ENCODE results near the gene NEK1. TPM values are rescaled to one million over a fixed set of nuclear protein-coding genes. Genes with fewer than 3 reads are reported as not detected.
A peak's percentile ranks its signal among the peaks of the same experiment; 100 is the strongest.

Gene NEK1
- total RNA-seq, 1 donor from 2014 or later = 14.7 TPM

DNA sequence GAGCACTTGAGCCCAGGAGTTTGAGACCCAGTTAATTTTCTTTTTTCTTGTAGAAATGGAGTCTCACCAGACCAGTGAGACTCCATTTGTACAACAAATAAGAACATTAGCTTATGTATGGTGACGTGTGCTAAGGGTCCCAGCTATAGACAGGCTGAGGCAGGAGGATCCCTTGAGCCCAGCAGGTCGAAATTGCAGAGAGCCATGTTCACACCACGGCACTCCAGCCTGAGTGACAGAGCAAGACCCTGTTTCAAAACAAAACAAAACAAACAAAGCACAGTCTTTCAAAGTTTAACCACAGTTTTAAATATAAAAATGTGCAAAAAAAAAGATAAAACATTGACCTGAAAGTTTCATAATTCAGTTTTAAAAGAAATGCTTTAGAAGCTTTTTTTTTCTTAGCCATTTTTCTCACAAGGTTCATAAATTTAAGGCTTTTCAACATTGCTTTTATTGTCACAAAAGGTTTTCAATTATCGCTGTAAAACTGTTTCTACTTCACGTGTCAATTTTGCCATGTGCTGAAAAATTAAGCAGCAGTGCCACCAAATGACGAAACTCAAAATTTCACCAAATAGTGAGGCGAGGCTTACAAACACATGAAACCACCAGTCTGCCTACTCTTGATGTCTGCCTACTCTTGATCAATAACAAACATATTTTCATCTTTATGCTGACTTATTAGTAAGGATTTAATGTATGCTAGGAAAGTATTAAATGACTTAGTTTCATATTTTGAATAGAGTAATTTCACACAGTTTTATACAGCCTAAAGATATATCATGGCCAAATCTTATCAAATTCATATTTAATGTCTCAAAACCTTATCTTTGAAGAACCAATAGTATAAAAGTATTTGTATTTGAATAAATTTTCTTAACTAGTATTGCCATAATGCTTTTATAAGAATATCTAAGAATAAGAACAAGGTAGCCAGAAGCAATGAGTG lies 126.3 kb downstream of the NEK1 start:
- Histone ChIP-seq H3K36me3 (no peaks in the 10 kb centered on the region), H3K27me3 (no peaks in the 10 kb centered on the region), H3K27ac (no peak overlapping the region), H3K9me3 (no peaks in the 10 kb centered on the region), H3K4me3 (no peak overlapping the region), H3K4me1 (peaks cover 12% of the 10 kb centered on the region)
- no peak for TF ChIP-seq POLR2A (IDR thresholded peaks at IDR 0.05)
- TF ChIP-seq, protein P1, sequence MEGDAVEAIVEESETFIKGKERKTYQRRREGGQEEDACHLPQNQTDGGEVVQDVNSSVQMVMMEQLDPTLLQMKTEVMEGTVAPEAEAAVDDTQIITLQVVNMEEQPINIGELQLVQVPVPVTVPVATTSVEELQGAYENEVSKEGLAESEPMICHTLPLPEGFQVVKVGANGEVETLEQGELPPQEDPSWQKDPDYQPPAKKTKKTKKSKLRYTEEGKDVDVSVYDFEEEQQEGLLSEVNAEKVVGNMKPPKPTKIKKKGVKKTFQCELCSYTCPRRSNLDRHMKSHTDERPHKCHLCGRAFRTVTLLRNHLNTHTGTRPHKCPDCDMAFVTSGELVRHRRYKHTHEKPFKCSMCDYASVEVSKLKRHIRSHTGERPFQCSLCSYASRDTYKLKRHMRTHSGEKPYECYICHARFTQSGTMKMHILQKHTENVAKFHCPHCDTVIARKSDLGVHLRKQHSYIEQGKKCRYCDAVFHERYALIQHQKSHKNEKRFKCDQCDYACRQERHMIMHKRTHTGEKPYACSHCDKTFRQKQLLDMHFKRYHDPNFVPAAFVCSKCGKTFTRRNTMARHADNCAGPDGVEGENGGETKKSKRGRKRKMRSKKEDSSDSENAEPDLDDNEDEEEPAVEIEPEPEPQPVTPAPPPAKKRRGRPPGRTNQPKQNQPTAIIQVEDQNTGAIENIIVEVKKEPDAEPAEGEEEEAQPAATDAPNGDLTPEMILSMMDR (IDR thresholded peaks at IDR 0.05) = peak in 2 of 3 experiments; percentile 11 to 23
- no peak for TF ChIP-seq POLR2AphosphoS5 (IDR thresholded peaks at IDR 0.05; ENCODE audit: insufficient read depth in 1 of 2, low read depth in 1 of 2)
- intact Hi-C loops (cut with DNase I) = no loop called here
- DNase-seq (ENCODE audit: extremely low spot score in 2 of 2) = no peak

DNA sequence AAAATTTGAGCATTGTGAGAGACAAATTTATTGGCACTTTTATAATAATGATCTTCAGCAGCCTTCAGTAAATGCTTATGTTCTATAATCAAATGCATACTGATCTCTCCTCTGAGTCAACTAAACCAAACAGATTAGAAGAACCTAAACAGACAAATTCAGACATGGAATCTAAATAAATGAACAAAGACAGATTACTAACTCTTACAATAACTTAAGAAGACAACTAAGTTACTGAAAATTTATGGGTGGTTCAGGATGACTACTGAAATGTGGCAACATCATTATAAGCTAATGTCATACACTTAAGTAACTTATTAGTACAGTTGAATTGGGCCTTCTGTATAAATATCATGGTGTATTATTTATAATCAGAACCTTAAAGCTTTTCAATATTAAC lies 127.3 kb downstream of the NEK1 start:
- no peaks in the 10 kb centered on the region for H3K27me3 ChIP-seq

DNA sequence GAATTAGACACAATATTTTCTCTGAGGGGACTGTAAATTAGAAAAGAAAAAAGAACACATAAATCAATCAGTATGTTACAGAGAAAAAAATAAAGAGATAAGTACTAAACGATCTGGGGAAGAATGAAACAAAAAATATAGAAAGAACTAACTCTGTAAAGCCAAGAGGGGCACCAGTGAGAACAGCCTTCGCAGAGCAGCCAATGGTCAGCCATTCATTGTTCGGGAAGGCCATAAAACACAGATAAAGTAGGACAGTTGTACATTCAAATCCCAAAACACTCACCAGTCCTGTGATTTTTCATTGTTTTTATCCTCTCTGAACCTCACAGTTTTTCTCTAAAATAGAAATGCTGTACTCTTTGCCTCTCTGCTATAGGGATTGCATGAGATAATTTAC lies 127.9 kb downstream of the NEK1 start:
- Histone ChIP-seq H3K9me3 (no peaks in the 10 kb centered on the region), H3K4me3 (no peak overlapping the region), H3K36me3 (no peaks in the 10 kb centered on the region), H3K27me3 (no peaks in the 10 kb centered on the region), H3K4me1 (peaks cover 12% of the 10 kb centered on the region), H3K27ac (no peak overlapping the region)
- no peak for DNase-seq (ENCODE audit: extremely low spot score in 2 of 2)
- no peak for TF ChIP-seq POLR2A (IDR thresholded peaks at IDR 0.05)
- TF ChIP-seq, protein P1 (IDR thresholded peaks at IDR 0.05) = no peak
- TF ChIP-seq POLR2AphosphoS5 (IDR thresholded peaks at IDR 0.05; ENCODE audit: insufficient read depth in 1 of 2, low read depth in 1 of 2) = no peak
- intact Hi-C loops (cut with DNase I) = no loop called here

More for the DNA sequence above, 127.3 kb downstream of the NEK1 start:
- Histone ChIP-seq H3K27ac (no peak overlapping the region), H3K9me3 (no peaks in the 10 kb centered on the region), H3K36me3 (no peaks in the 10 kb centered on the region), H3K4me3 (no peak overlapping the region), H3K4me1 (peaks cover 12% of the 10 kb centered on the region)
- TF ChIP-seq POLR2A (IDR thresholded peaks at IDR 0.05) = no peak
- intact Hi-C loops (cut with DNase I) = no loop called here
- no peak for DNase-seq (ENCODE audit: extremely low spot score in 2 of 2)

DNA sequence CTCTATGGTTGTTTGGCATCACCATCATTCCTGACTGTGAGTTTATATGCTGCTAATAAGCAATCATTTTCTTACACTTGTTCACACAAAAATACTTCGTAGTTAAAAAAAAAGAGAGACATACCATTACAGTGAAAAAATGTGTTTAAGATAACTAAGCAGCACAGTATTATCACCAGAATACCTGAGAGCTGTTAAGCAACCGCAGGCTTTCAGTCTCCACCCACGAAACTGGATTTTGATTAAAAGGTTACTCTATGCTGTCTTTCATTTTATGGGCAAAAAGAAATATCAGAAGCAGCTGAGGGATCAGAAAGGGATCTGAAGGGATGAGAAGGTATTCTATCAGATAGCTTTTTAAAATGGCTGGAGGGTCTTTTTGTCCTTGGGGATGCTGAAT lies 148.3 kb downstream of the NEK1 start:
- Histone ChIP-seq H3K9me3 (no peaks in the 10 kb centered on the region), H3K4me1 (no peaks in the 10 kb centered on the region), H3K36me3 (no peaks in the 10 kb centered on the region), H3K27me3 (no peaks in the 10 kb centered on the region), H3K27ac (no peak overlapping the region), H3K4me3 (no peak overlapping the region)
- intact Hi-C loops (cut with DNase I) = no loop called here
- TF ChIP-seq, protein P1 (IDR thresholded peaks at IDR 0.05) = no peak
- TF ChIP-seq POLR2AphosphoS5 (IDR thresholded peaks at IDR 0.05; ENCODE audit: insufficient read depth in 1 of 2, low read depth in 1 of 2) (no peak), POLR2A (IDR thresholded peaks at IDR 0.05) (no peak)
- no peak for DNase-seq (ENCODE audit: extremely low spot score in 2 of 2)

DNA sequence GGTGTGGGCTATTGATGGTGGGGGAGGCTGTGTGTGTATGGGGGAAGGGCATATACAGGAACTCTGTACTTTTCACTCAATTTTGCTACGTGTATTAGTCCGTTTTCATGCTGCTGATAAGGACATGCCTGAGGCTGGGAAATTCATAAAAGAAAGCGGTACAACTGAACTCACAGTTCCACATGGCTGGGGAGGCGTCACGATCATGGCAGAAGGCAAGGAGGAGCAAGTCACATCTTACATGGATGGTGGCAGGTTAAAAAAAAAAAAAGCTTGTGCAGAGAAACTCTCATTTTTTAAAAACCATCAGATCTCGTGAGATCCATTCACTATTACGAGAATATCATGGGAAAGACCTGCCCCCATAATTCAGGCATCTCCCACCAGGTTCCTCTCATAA lies 152.3 kb downstream of the NEK1 start:
- H3K27ac ChIP-seq = no peak overlapping the region
- H3K4me1 ChIP-seq = no peaks in the 10 kb centered on the region
- intact Hi-C loops (cut with DNase I) = no loop called here
- H3K4me3 ChIP-seq = no peak overlapping the region
- H3K27me3 ChIP-seq = no peaks in the 10 kb centered on the region
- H3K9me3 ChIP-seq = no peaks in the 10 kb centered on the region
- no peaks in the 10 kb centered on the region for H3K36me3 ChIP-seq
- TF ChIP-seq POLR2A (IDR thresholded peaks at IDR 0.05) (no peak), POLR2AphosphoS5 (IDR thresholded peaks at IDR 0.05; ENCODE audit: insufficient read depth in 1 of 2, low read depth in 1 of 2) (no peak)
- TF ChIP-seq, protein P1 (IDR thresholded peaks at IDR 0.05) = no peak
- no peak for DNase-seq (ENCODE audit: extremely low spot score in 2 of 2)
